HEK293 (cell line): ENCODE measurements around the gene BTBD2.
A peak's percentile ranks its signal among the peaks of the same experiment; 100 is the strongest.

Source experiments
- CTCF ChIP-seq: fragments of 450-650 bp; formaldehyde crosslinking; IDR thresholded peaks from 2 replicates; pipeline ENCODE4 v1.5.1; 2016; ENCODE audit warnings: missing biosample characterization, missing genetic modification characterization
- RBAK ChIP-seq: fragments of 450-650 bp; formaldehyde crosslinking; IDR thresholded peaks from 2 replicates; pipeline ENCODE4 v1.5.1; 2016; ENCODE audit warnings: missing biosample characterization, missing genetic modification characterization
- ZBTB17 ChIP-seq: fragments of 450-650 bp; formaldehyde crosslinking; IDR thresholded peaks from 2 replicates; pipeline ENCODE4 v1.5.1; 2016; ENCODE audit warnings: missing biosample characterization, missing genetic modification characterization
- ZNF121 ChIP-seq: fragments of 450-650 bp; formaldehyde crosslinking; IDR thresholded peaks from 2 replicates; pipeline ENCODE4 v1.5.1; 2016; ENCODE audit warnings: missing biosample characterization, missing genetic modification characterization

- TF ChIP-seq ZBTB17 (tag by site-specific recombination), result no peak
- no peak for TF ChIP-seq RBAK (tag by site-specific recombination)
- no peak for TF ChIP-seq CTCF (tag by site-specific recombination)
- TF ChIP-seq ZNF121 (tag by site-specific recombination), result peak; percentile 98
Measured at GRCh38 chr19:1984357-1984756, 31.2 kb downstream of the BTBD2 start.
